Retina (tissue), 1 donor: ENCODE data around the gene ADCY9.
A peak's percentile ranks its signal among the peaks of the same experiment; 100 is the strongest.
"Not testable (repeated sequence)": the region's sequence is repeated elsewhere in the genome, so short reads cannot be mapped to it uniquely, and the experiment has no call there.

Experiments
- DNase-seq: peaks from one replicate; pipeline ENCODE4 v3.0.0-alpha.2; 2016

The ADCY9 gene

DNA sequence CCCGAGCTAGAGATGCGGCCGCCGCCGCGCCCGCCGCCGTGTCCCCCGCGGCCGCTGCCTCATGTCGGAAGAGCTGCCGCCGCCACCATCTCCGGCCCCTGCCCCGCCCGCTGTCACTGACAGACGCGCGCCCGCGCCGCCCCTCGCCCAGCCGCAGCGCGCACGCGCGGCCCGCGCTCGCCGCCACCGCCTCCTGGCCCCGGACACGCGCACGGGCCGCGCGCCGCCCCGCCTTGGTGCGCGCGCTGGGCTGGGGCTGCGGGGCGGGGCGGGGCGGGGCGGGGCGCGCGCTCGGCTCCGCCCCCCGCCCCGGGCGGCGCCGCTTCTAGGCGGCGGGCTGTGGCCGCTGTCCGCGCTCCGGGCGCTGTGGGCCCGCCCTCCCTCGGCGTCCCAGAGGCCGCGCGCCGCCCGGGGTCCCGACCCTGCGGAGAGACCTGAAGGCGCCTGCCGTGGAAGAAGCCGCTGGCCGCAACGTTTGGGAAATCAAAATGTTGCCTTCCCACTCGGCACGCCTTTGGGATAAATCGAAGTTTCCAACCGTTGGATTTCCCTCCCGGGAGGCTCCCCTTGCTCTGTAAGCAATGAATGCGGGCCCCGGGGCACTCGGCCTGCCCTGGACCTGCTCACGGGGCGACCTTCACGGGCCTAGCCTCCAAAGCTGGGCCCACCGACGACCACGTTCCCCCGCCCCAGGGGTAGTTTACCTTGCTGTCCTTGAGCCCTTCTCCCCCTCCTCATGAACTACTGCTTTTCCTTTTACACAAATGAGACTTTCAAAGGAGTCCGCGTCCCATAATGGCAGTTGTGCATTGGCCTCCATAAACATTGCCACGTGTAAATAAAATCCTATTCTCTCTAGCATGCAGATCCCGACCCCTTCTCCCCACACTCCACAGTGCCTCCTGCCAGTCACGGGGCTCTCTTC is at the start of gene ADCY9:
Gene ADCY9, minus strand, starts transcription at position 118 of the 925 bp plus-strand sequence. CDS start 1,000 bp downstream, outside the sequence.
- DNase-seq = peak; percentile 85

DNA sequence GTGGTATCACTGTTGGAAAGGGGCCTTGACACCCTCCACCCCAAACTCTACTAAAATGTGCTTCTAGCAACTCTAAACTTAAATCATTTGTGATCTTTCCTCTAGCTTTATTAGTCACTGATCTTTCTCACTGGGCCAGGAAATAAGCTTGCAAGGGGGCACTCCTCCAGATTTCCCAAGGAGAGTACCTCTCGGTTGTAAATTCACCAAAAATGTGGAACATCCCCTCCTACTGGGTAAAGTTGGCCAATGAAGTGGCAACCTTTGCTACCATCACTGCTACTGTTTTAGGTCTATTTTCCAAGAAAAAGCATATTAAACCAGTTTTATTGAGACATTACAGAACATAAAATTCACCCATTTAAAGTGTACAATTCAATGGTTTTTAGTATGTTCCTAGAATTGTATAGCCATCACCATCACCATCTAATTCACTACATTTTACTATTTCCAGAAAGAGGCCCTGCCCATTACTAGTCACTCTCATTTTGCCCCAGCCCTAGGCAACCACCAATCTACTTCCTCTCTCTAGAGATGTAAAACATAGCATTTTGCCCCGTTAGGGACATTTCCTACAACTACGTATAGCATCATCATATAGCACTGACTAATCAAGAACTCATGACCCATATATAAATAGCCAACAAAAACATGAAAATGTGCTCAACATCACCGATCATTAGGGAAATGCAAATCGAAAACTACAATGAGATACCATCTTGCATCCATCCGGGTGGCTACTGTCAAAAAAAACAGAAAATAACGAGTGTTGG is 44.6 kb upstream of the ADCY9 start:
- no peak for DNase-seq

DNA sequence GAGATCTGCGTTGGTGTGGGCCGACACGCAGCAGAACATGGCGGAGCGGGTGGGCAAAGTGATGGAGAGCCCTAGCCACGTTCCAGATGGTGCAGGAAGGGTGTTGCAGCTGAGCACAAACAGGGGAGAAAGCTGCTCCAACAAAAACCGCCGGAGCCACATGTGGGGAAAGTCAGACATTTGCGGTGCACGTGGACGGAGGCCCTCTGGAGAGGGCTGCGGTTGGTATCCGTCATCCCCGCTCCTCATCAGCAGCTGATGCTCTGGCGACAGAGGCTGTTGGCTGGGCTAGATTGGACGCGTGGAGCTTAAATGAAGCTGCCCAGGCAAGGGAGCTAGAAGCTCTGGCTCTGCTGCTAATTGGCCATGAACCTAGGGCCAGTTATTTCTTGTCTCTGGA is 43.5 kb upstream of the ADCY9 start:
- DNase-seq = no peak

DNA sequence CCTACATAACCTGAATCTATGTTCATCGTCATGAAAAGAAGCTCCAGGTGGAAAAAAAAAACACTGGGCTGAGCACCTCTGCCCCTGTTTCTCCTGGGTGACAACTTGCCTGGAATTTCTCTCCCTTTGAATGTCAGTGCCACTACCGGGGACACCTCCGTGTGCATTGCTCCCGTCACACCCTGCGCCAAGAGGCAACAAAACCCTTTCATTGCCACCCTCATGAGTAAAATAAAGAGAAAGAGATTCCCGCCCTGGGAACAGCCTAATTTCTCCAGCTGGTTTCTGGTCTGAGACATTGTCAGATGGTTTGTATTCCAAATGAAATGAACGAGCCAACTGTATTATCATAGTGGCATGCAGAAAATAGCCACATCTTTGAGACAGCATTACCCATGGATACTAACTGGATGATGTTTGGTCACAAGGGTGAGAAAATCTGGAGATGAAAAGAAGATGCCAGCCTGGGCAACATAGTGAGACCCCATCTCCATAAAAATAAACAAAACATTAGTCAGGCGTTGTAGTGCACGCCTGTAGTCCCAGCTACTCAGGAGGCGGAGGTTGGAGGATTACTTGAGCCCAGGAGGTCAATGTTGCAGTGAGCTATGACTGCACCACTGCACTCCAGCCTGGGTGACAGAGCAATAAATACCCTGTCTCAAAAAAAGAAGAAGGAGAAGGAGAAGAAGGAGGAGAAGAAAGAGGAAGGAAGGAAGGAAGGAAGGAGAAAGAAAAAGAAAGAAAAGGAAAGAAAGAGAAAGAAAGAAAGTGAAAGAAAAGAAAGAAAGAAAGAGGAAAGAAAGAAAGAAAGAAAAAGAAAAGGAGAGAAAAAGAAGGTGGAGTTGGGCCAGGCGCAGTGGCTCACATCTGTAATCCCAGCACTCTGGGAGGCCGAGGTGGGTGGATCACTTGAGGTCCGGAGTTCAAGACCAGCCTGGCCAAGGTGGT is 42.2 kb upstream of the ADCY9 start:
- no peak for DNase-seq

DNA sequence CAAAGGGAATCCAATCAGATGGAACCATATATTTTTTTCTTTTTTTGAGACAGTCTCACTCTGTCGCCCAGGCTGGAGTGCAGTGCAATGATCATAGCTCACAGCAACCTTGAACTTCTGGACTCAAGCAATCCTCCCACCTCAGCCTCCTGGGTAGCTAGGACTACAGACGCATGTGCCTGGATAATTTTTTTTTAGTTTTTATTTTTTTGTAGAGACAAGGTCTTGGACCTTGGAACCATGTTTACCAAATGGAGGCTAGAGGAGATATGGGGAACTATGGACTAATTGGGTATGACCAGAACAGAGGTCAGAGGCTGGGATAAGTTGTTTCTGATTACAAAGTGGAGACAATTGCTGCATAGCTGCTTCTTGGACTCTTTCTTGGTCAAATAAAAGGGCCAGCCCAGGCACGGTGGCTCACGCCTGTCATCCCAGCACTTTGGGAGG is 41.2 kb upstream of the ADCY9 start:
- no peak for DNase-seq

DNA sequence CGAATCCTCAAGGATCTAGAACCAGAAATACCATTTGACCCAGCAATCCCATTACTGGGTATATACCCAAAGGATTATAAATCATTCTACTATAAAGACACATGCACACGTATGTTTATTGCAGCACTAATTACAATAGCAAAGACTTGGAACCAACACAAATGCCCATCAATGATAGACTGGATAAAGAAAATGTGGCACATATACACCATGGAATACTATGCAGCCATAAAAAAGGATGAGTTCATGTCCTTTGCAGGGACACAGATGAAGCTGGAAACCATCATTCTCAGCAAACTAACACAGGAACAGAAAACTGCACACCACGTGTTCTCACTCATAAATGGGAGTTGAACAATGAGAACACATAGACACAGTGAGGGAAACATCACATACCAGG is 40.3 kb upstream of the ADCY9 start:
- not testable (repeated sequence) for DNase-seq

DNA sequence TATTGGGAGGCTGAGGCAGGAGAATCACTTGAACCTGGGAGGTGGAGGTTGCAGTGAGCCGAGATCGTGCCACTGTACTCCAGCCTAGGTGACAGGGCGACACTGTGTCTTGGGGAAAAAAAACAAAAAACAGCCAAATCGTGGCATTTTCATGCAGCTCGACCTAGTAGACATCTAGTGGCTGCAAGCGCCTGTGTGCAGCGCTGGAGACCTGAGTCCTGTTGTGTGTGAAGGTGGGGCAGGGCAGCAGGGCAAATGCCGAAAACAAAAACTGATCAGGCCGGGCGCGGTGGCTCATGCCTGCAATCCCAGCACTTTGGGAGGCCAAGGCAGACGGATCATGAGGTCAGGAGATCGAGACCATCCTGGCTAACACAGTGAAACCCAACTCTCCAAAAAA is 37.1 kb upstream of the ADCY9 start:
- DNase-seq = not testable (repeated sequence)

DNA sequence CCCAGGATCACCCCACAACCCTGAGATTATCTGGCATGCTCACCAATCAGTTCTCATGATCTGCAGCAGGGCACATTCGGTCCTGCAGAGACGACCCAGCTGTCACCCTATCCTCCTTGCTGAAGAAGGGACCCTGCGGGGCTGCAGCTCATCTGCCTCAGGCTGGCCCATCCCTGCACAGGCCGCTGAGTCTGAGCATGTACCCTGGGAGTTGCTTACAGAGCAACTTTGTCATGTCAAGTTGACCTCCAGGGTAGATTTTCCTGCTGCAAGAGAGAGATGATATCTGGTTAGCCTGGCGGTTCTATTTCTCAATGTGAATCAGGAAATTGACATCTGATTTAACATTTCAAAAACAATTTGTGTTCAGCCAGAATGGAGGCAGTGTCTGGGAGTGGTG is 36.0 kb upstream of the ADCY9 start:
- peak; percentile 25 for DNase-seq

DNA sequence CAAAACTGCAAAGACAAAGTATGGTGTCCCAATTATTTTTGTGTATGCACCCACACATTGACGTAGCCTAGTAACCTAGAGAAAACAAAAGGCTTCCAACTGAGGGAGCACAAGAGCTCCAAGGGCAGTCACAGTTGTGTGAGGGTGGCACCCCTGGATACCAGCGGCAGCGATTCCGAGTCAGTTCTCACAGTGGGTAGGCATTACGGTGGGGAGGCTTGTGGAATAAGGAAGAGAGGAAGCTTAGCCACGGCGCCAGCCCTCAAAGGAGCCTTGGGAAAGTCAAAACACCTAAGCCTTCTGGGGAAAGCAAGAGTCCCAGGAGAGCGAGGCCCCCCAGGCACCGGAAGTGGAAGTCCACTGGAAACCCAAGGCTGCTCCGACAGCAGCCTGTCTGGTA is 31.0 kb upstream of the ADCY9 start:
- no peak for DNase-seq

DNA sequence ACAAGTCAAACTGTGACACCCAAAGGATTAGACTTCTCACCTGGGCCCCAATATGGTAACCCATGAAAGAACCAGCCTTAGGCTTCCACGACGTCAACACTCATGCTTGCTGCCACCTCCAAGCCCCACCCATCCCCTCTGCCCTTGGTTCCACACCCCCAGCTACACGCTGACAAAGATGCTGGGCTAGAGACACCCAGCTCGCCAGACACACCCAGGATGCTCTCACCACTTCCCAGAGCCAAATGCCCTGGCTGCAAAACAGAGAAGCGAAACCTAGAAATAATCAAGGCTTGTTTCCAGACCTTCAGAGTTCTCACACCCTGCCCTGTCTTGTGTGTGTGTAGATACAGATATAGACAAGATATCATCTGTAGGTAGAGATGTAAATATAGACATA is 26.0 kb upstream of the ADCY9 start:
- no peak for DNase-seq

DNA sequence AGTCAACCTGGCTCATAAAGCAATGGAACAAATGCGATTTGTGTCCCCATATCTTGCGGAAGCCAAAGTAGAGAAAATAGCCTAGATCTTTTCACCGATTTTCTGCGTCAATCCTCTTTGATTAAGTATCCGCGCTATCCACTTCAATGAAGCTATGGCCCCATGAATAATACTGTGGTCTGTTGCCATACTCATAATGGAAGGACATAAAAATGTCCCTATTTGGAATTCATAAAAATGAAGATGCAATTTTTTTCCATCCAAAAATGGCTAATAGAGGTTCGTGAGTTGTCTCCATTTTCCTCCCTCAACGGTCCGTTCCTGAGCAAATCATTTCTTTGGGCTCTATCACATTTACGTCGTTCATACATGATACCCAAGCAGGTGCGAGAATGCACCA is 25.4 kb upstream of the ADCY9 start:
- DNase-seq = no peak

DNA sequence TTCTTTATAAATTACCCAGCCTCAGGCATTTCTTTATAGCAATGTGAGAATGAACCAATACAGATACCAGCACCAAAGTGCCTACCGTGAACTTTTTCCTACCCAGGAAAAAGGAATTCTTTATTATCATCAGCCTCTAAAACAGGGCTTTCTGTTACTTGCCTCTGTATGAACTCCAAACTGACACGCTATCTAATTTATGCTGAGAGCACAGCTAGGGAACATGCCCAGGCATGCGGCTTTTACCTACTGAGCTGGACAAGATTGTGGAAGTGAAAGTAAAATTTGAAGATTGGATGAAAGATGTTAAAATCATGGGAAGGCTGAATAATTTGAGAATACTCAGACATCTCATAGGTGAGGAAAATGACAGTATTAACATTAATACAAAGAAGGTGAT is 24.4 kb upstream of the ADCY9 start:
- DNase-seq = no peak

DNA sequence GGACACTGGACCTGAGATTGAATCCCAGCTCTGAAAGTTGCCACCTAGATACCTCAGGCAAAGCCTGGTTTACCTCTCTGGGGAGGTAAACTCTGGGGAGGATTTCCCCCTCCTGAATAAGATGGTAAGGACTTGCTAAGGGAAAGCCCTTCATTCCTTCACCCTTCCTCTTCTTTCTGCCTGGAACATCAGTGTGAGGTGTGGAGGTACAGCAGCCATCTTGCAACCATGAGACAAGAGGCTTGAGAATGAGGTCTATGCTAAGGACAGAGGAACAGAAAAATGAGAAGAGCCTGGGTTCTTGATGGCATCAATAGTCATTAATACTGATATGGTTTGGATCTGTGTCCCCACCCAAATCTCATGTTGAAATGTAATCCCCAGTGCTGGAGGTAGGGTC is 23.7 kb upstream of the ADCY9 start:
- DNase-seq = no peak

DNA sequence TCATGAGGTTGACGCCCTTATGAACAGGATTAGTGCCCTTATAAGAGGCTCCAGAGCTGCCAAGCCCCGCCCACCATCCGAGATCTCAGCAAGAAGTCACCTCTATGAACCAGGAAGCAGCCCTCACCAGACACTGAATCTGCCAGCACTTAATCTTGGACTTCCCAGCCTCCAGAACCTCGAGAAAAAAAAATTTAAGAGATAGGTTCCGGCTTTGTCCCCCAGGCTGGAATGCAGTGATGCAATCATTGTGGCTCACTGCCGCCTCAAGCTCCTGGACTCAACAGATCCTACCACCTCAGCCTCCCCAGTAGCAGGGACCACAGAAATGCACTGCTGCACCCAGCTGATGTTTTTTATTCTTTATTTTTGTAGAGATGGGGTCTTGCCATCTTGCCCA is 22.5 kb upstream of the ADCY9 start:
- no peak for DNase-seq

DNA sequence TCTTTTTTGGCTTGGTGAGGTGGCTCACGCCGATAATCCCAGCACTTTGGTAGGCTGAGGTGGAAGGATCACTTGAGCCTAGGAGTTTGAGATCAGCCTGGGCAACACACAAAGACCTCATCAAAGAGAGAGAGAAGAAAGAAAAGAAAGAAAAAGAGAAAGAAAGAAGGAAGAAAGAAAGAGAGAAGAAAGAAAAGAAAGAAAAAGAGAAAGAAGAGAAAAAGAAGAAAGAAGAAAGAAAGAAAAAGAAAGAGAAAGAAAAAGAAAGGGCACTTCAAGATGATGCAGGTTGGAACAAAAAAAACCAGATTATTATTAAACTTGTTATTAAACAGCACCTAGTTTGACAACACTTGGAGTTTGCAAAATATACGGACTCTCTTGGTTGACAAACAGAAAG is 21.2 kb upstream of the ADCY9 start:
- DNase-seq = no peak

DNA sequence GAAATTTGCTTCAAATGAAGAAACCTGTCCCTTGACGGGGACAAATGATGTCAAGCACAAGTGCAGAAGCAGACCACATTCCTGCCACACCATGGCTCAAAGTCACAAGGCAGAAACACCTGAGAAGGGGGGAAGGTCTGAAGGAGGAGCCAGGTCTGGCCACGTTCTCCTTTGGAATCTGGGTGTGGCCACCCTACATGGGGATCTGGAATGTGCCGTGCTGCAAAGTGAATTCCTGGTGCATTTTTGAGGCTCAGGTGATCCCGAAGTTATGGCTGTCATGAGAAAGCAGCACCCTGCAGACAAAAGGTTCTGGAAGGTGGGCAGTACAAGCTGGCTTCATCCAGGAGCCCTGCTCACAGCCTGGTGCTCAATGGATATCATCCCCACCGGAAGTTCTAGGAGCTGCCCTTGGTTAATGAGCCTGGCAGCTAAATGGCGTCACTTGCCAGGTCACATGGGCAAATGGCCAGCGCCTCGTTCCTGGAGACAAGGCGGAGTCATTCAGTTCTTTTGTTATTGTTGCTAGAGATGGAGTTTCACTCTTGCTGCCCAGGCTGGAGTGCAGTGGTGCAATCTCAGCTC is 20.1 kb upstream of the ADCY9 start:
- no peak for DNase-seq

DNA sequence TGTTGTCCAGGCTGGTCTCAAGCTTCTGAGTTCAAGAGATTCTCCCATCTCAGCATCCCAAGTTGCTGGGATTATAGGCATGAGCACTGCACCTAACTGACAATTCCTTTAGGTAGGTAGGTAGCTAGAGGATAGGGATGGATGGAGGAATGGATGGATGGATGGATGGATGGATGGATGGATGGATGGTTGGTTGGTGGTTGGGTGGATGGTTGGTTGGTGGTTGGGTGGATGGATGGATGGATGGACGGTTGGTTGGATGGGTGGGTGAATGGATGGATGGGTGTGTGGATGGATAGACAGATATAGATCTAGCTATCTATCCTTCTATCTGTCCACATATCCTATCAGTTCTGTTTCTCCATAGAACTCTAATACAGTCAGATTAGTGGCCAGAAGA is 19.3 kb upstream of the ADCY9 start:
- no peak for DNase-seq

DNA sequence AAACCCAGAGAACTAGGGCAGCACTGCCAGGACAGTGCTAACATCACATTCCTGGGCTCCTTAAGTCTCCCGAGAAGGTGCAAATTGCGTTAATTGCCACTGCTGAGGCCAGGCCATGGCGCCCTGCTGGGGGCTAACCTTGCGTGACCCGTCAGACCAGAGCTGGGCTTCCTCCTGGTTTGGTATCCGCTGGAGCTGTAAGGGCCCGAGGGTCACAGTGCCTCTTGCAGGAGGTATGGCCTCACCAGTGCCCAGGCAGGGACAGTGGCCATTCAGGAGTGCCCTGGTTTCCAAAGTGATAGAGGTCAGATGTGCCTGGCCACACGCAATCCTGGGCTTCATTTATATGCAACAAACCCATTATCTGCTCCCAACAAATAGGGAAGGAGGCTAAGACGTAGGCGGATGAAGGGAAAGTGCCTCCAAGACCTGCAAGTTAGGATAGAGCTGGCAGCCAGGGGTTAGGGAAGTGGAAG is 17.7 kb upstream of the ADCY9 start:
- DNase-seq = no peak

DNA sequence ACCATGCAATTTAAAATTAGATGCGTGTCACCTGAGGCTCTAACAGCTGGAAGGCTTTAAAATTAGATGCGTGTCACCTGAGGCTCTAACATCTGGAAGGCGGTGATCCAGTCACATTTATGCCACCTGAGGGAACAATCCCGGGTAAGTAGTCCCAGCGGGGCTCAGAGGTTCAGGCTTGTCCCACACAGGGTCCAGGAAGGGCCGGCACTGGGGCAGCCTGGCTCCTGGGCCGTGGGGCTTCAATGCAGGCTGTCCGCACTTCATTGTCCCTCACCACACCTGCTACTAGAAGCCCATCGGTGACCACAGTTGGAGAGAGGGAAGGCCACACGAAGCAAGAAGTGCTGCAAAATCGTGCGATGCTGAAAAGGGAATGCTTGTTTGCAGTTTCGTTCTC is 15.4 kb upstream of the ADCY9 start:
- no peak for DNase-seq

DNA sequence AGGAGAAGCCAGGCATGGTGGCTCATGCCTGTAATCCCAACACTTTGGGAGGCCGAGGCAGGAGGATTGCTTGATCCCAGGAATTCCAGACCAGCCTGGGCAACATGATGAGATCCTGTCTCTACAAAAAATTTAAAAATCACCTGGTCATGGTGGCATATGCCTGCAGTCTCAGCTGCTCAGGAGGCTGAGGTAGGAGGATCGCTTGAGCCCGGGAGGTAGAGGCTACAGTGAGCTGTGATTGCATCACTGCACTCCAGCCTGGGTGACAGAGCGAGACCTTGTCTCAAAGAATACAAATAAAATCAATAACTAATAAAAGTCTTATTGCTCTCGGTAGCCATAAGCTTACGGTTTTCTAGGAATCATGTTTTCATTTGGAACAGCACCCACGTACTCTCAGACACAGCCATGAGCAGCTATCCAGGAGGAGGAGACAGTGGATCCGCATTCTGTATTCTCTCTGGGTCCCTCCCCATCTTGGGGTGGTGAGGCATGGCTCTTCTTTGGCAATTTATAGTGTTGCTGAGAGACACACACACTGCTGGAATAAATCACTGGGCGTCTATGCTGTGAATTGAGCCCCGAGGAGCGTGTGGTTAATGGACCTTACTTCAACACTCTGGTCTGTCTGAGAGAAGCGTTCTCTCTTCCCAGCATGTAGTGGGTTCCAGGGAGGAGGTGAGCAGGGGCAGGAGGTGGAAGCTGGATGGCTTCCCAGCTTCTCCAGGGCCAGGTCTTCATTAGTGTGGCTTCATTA is 8.5 kb upstream of the ADCY9 start:
- DNase-seq = no peak

DNA sequence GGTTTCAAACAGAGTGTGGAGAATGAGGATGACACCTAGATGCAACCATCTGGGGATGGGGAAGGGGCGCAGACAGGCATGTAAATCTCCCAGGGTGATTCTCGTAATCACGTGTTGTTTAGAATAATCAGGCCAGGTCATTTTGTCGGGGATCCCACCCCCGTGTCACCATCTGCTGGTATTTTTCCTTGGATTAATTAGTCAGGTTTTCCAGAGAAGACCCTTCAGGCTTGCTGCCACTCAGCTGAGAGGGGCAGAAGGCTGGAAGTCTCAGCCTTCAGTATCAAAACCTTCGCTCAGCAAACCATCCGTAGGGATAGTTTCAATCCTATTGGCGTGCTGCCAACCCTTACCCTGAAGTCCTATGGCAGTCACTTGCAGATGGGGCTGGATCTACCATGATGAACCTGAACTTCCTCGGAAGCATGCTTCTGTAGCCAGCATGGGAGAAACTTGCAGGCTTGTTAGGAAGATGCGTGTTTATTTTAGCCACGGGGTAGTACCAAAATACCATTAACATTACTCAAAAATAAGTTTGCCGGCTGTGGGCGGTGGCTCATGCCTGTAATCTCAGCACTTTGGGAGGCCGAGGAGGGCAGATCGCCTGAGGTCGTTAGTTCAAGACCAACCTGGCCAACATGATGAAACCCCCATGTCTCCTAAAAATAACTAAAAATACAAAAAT is 7.5 kb upstream of the ADCY9 start:
- no peak for DNase-seq
